Neural cell (in vitro differentiated cells): ENCODE results near the gene CYGB. TPM values are rescaled to one million over a fixed set of nuclear protein-coding genes. Genes with fewer than 3 reads are reported as not detected.

ENCODE experiments used
- H2AFZ ChIP-seq: fragments of 200-600, 300-800 bp; sonication (generic), shearing (Covaris generic); 2 replicates; pipeline ENCODE4 v1.6.0; 2014; ENCODE audit warnings: low read depth, mild to moderate bottlenecking, antibody characterized with exemption, low read length, moderate library complexity
- H3F3A ChIP-seq: fragments of 200-600 bp; shearing (Covaris generic); 2 replicates; pipeline ENCODE4 v1.6.1; 2016; ENCODE audit warnings: mild to moderate bottlenecking, moderate library complexity, mixed read lengths, antibody characterized with exemption, low read length; ENCODE audit not compliant: insufficient read depth, poor library complexity, severe bottlenecking
- H3K27ac ChIP-seq: fragments of 200-600, 300-800 bp; sonication (generic), shearing (Covaris generic); 2 replicates; pipeline ENCODE4 v1.5.1; 2014; ENCODE audit warnings: mild to moderate bottlenecking, low read length, moderate library complexity
- H3K27me3 ChIP-seq: fragments of 300-800, 200-600 bp; sonication (generic), shearing (Covaris generic); 2 replicates; pipeline ENCODE4 v1.6.0; 2014; ENCODE audit warnings: mild to moderate bottlenecking, low read depth, low read length, moderate library complexity; ENCODE audit not compliant: insufficient read depth
- H3K36me3 ChIP-seq: fragments of 300-800, 200-600 bp; sonication (generic), shearing (Covaris generic); 2 replicates; pipeline ENCODE4 v1.5.1; 2014; ENCODE audit warnings: mild to moderate bottlenecking, antibody characterized with exemption, low read length, moderate library complexity; ENCODE audit not compliant: insufficient read depth
- H3K4me2 ChIP-seq: fragments of 300-800, 200-600 bp; sonication (generic), shearing (Covaris generic); 2 replicates; pipeline ENCODE4 v1.6.0; 2014; ENCODE audit warnings: mild to moderate bottlenecking, low read length
- H3K4me3 ChIP-seq: fragments of 300-800, 200-600 bp; sonication (generic), shearing (Covaris generic); 2 replicates; pipeline ENCODE4 v1.5.1; 2014; ENCODE audit warnings: mild to moderate bottlenecking, low read length, moderate library complexity
- H3K79me2 ChIP-seq: fragments of 200-600 bp; shearing (Covaris generic); replicated peaks from 2 replicates; pipeline ENCODE4 v1.6.0; 2014; ENCODE audit warnings: mild to moderate bottlenecking, low read length, moderate library complexity; ENCODE audit not compliant: insufficient read depth
- H3K9ac ChIP-seq: fragments of 300-800, 200-600 bp; sonication (generic), shearing (Covaris generic); 2 replicates; pipeline ENCODE4 v1.6.1; 2016; ENCODE audit warnings: mild to moderate bottlenecking, low read length, mixed read lengths
- H3K9me2 ChIP-seq: fragments of 200-600 bp; shearing (Covaris generic); 2 replicates; pipeline ENCODE4 v1.6.1; 2016; ENCODE audit warnings: mild to moderate bottlenecking, low read length, mixed read lengths; ENCODE audit not compliant: insufficient read depth
- H3K9me3 ChIP-seq: fragments of 200-600, 300-800 bp; sonication (generic), shearing (Covaris generic); 2 replicates; pipeline ENCODE4 v1.6.1; 2016; ENCODE audit warnings: mild to moderate bottlenecking, mixed run types, low read length, moderate library complexity, mixed read lengths
- H4K20me1 ChIP-seq: fragments of 200-600 bp; shearing (Covaris generic); 2 replicates; pipeline ENCODE4 v1.6.1; 2016; ENCODE audit warnings: mild to moderate bottlenecking, mixed run types; ENCODE audit not compliant: insufficient read depth
- EP300 ChIP-seq: fragments of 450-650 bp; conservative IDR thresholded peaks from 2 replicates; pipeline ENCODE4 v1.6.1; 2014; ENCODE audit warnings: antibody characterized with exemption, mild to moderate bottlenecking, moderate library complexity; ENCODE audit not compliant: poor library complexity, severe bottlenecking
- EZH2 ChIP-seq: fragments of 200-600, 300-800 bp; shearing (Covaris generic), sonication (generic); IDR thresholded peaks from 2 replicates; pipeline ENCODE4 v1.6.1; 2014; ENCODE audit warnings: antibody characterized with exemption, low read length, borderline replicate concordance, mild to moderate bottlenecking; ENCODE audit not compliant: insufficient read depth, poor library complexity, severe bottlenecking
- MXI1 ChIP-seq: fragments of 450-650 bp; conservative IDR thresholded peaks from 2 replicates; pipeline ENCODE4 v1.6.1; 2014; ENCODE audit warnings: antibody characterized with exemption, mild to moderate bottlenecking; ENCODE audit not compliant: poor library complexity, severe bottlenecking
- POLR2AphosphoS5 ChIP-seq: IDR thresholded peaks from 2 replicates; pipeline ENCODE4 v1.6.1; 2012
- RAD21 ChIP-seq: fragments of 450-650 bp; conservative IDR thresholded peaks from 2 replicates; pipeline ENCODE4 v1.6.1; 2014; ENCODE audit warnings: antibody characterized with exemption, mild to moderate bottlenecking, moderate library complexity
- REST ChIP-seq: IDR thresholded peaks from 2 replicates; pipeline ENCODE4 v1.6.1; 2012; ENCODE audit warnings: borderline replicate concordance
- SMC3 ChIP-seq: fragments of 450-650 bp; conservative IDR thresholded peaks from 2 replicates; pipeline ENCODE4 v1.6.1; 2014; ENCODE audit warnings: antibody characterized with exemption, mild to moderate bottlenecking, moderate library complexity; ENCODE audit not compliant: poor library complexity
- TAF1 ChIP-seq: IDR thresholded peaks from 2 replicates; pipeline ENCODE4 v1.6.1; 2012; ENCODE audit warnings: low read depth
- polyA plus RNA-seq: library from polyadenylated mRNA; depleted of rRNA; stranded (reverse); fragments of >200 nt; gene quantifications from 2 replicates; pipeline ENCODE4 v1.2.3, GENCODE V29; 2014
- TF ChIP-seq, protein P1 (sequence below): fragments of 450-650 bp; IDR thresholded peaks from 2 replicates; pipeline ENCODE4 v1.5.1; 2014; ENCODE audit warnings: antibody characterized with exemption, mild to moderate bottlenecking, moderate library complexity; ENCODE audit not compliant: poor library complexity, severe bottlenecking

CYGB gene
- polyA plus RNA-seq, 1 donor from 2014 or later: 12.9 TPM

GRCh38 chr17:76485569-76485968 lies 51.9 kb downstream of the CYGB start:
- Histone ChIP-seq H3F3A (no peaks in the 10 kb centered on the region), H3K4me3 (no peak overlapping the region), H3K9ac (no peak overlapping the region), H3K27me3 (no peaks in the 10 kb centered on the region), H2AFZ (no peak overlapping the region), H3K79me2 (no peaks in the 10 kb centered on the region), H3K27ac (no peak overlapping the region), H4K20me1 (no peaks in the 10 kb centered on the region), H3K4me2 (no peak overlapping the region), H3K9me3 (no peaks in the 10 kb centered on the region), H3K36me3 (no peaks in the 10 kb centered on the region), H3K9me2 (no peaks in the 10 kb centered on the region)
- TF ChIP-seq, protein P1, sequence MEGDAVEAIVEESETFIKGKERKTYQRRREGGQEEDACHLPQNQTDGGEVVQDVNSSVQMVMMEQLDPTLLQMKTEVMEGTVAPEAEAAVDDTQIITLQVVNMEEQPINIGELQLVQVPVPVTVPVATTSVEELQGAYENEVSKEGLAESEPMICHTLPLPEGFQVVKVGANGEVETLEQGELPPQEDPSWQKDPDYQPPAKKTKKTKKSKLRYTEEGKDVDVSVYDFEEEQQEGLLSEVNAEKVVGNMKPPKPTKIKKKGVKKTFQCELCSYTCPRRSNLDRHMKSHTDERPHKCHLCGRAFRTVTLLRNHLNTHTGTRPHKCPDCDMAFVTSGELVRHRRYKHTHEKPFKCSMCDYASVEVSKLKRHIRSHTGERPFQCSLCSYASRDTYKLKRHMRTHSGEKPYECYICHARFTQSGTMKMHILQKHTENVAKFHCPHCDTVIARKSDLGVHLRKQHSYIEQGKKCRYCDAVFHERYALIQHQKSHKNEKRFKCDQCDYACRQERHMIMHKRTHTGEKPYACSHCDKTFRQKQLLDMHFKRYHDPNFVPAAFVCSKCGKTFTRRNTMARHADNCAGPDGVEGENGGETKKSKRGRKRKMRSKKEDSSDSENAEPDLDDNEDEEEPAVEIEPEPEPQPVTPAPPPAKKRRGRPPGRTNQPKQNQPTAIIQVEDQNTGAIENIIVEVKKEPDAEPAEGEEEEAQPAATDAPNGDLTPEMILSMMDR: no peak

DNA sequence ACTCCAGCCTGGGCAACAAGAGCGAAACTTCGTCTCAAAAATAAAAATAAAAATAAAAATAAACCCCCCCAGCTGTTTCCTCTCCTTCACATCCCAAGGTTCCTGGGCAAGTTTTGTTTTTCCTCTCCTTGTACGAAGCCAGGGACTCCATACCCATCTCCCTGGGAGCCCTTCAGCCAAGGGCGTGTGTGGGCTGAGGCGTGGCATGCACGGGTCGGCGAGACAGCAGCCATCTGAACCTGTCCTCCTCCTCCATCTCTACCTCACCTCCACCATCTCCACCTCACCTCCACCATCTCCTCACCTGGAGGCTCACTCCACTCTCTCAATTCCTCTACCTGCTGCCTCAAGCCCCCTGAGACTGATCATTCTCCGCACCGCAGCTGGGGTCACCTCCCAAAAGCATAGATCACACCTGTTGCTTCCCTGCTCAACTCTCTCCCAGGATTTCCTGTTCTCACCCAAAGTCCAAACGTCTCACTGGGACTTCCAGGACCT lies 53.2 kb downstream of the CYGB start:
- H3F3A ChIP-seq: no peaks in the 10 kb centered on the region
- H3K9ac ChIP-seq: no peak overlapping the region
- no peaks in the 10 kb centered on the region for H3K36me3 ChIP-seq
- no peak overlapping the region for H3K4me2 ChIP-seq
- H3K4me3 ChIP-seq: no peak overlapping the region
- no peak for TF ChIP-seq MXI1
- H2AFZ ChIP-seq: no peak overlapping the region
- H3K9me3 ChIP-seq: no peaks in the 10 kb centered on the region
- H3K27ac ChIP-seq: no peak overlapping the region
- H3K9me2 ChIP-seq: no peaks in the 10 kb centered on the region
- no peaks in the 10 kb centered on the region for H3K27me3 ChIP-seq
- H3K79me2 ChIP-seq: no peaks in the 10 kb centered on the region
- no peaks in the 10 kb centered on the region for H4K20me1 ChIP-seq

DNA sequence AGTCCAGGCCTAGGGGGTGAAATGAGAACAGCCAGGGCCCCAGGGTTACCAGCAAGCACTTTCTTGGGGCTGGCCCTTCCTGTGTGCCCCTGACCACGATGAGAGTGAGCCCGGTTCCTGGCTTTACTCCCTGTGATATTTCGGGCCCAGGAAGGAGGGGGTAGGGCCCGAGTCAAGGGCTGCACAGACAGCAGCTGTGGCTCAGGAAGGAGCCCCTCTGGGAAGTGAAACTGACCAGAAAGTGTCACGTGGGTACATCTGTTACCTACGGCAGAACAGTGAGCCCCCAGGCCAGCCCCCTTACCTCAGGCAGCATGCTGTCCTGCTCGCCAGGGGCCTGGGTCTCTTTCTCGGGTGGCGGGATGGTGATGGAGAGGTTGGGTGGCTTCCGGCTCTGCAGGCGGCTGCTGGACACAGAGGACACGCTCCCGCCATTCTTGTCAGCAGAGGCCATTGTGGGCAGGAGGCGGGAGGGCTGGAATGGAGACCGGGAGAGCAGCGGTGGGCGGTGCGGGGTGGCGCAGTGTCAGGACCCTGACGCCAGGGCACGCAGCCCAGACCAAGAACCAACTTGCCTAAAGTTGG lies 56.3 kb downstream of the CYGB start:
- Histone ChIP-seq H3K9ac (peak overlapping the region; percentile 48), H3K27ac (peak overlapping the region; percentile 42)

More for the DNA sequence above, 56.3 kb downstream of the CYGB start:
- Histone ChIP-seq H3K9me2 (no peaks in the 10 kb centered on the region), H2AFZ (peak overlapping the region; percentile 37), H4K20me1 (no peaks in the 10 kb centered on the region), H3F3A (no peaks in the 10 kb centered on the region), H3K4me3 (no peak overlapping the region), H3K9me3 (no peaks in the 10 kb centered on the region), H3K27me3 (no peaks in the 10 kb centered on the region), H3K4me2 (no peak overlapping the region), H3K36me3 (no peaks in the 10 kb centered on the region), H3K79me2 (no peaks in the 10 kb centered on the region)
- TF ChIP-seq TAF1 (no peak), REST (no peak), MXI1 (no peak), RAD21 (no peak), POLR2AphosphoS5 (no peak), EP300 (no peak), EZH2 (no peak), SMC3 (no peak)
- TF ChIP-seq, protein P1: no peak
